Fibroblast of pulmonary artery (primary cell): ENCODE data around the gene TGFBR3.

Source experiments
- DNase-seq: peaks from one replicate; pipeline ENCODE4 v3.0.0-alpha.2; 2010; ENCODE audit warnings: low read depth
- H3K4me3 ChIP-seq: replicated peaks from 2 replicates; pipeline ENCODE4 v1.5.1; 2011; ENCODE audit warnings: low read depth, mild to moderate bottlenecking, control low read depth, low read length, moderate library complexity
- CTCF ChIP-seq: IDR thresholded peaks from 2 replicates; pipeline ENCODE4 v1.5.1; 2011; ENCODE audit warnings: mild to moderate bottlenecking, control low read depth, low read length, inconsistent platforms; ENCODE audit errors: missing control alignments

The TGFBR3 gene

GRCh38 chr1:91768786-91769725 lies 116.9 kb downstream of the TGFBR3 start:
- no peak for TF ChIP-seq CTCF
- no peak for DNase-seq
- H3K4me3 ChIP-seq: no peak overlapping the region

GRCh38 chr1:91768120-91768519 lies 117.8 kb downstream of the TGFBR3 start:
- H3K4me3 ChIP-seq: no peak overlapping the region
- no peak for TF ChIP-seq CTCF
- DNase-seq: no peak

- TF ChIP-seq CTCF: no peak
- DNase-seq: no peak
- no peak overlapping the region for H3K4me3 ChIP-seq
These were observed 119.1 kb downstream of the TGFBR3 start for GRCh38 chr1:91766883-91767282.

- TF ChIP-seq CTCF: no peak
- no peak overlapping the region for H3K4me3 ChIP-seq
- DNase-seq: no peak
These were observed 120.0 kb downstream of the TGFBR3 start for GRCh38 chr1:91765880-91766443.

GRCh38 chr1:91765293-91765692 lies 120.7 kb downstream of the TGFBR3 start:
- DNase-seq: no peak
- no peak overlapping the region for H3K4me3 ChIP-seq
- TF ChIP-seq CTCF: no peak

- TF ChIP-seq CTCF: no peak
- no peak for DNase-seq
- H3K4me3 ChIP-seq: no peak overlapping the region
These were observed 121.4 kb downstream of the TGFBR3 start for GRCh38 chr1:91764471-91765115.
